A549 treated with Mapracorat at 1 μM for 4 hours (cell line): Measurements from ENCODE around the gene LTC4S. TPM values are rescaled to one million over a fixed set of nuclear protein-coding genes. Genes with fewer than 3 reads are reported as not detected.

Source experiments
- total RNA-seq: library from RNA; stranded (reverse); fragments of 200-300 nt; extraction: Qiagen RNA extraction; gene quantifications from 5 replicates; pipeline ENCODE4 v1.2.3, GENCODE V29; 2022

Gene LTC4S, protein sequence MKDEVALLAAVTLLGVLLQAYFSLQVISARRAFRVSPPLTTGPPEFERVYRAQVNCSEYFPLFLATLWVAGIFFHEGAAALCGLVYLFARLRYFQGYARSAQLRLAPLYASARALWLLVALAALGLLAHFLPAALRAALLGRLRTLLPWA
- total RNA-seq: 0.58 TPM in 2 of 5 replicates, not detected in the others

DNA sequence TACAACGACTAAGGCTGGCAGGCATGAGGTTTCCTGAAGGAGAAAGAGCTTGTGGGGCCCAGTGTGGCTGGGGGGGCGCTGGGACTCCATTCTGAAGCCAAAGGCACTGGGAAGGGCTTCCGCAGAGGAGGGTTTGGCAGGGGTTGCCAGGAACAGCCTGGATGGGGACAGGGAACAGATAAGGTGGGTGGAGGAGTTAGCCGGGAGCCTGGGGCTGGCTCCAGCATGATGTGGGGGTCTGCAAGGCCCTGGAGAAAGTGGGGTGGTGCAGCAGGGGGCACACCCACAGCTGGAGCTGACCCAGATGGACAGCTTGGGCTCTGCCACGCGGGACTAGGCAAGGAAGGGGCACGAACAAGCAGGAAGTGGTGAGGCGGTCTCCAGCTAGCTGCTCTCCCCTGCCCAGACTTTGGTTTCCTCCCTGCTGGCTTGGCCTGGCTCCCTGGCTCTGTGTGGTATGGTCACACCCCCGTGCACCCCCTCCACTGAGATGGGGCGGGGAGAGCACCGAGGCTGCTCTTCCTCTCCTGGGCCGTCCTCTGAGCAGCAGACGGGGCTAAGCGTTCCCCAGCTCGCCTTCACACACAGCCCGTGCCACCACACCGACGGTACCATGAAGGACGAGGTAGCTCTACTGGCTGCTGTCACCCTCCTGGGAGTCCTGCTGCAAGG is at the start of gene LTC4S:
LTC4S (plus strand) TSS at position 519 of the 672 bp plus-strand sequence; CDS start at position 614, 95 bp downstream.

DNA sequence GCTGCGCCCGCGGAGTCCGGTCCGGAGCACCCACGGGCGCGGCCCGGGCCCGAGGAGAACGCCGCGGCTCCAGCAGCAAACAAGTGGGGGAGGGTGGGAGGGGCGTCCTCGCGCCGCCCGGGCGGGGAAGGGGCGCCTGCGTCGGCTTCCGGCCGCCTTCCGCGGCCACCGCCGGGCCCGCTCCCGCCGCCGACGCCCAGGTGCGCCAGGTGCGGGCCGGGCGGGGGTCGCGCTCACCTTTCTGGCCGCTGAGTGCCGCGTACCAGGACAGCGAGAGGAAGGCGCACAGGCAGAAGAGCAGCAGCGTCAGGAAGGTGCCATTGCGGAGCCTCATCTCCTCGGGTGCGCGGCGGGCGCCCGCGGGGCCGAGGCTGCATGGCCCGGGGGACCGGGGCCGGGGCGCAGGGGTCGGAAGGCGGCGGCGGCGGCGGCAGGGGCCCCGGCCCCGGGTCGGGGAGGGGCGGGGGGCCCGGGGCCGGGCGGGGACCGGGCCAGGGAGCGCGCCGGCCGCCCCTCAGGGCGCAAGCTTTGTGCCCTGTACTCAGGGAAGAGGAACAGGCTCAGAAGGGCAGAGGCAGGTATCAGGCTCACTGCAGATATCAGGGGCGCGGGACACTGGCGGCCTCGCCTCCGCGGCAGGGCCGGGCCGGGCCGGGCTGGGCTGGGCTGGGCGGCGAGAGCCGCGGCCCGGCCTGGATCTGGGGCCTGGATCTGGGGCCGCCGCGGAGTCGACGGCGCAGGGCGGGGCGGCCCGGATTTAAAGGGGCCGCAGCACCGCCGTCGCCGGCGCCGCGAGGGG is 12.7 kb downstream of the LTC4S start, which contains the start of gene MGAT4B:
MGAT4B (minus strand) TSS at position 617 of the 799 bp plus-strand sequence; CDS start at position 334, 283 bp downstream.

DNA sequence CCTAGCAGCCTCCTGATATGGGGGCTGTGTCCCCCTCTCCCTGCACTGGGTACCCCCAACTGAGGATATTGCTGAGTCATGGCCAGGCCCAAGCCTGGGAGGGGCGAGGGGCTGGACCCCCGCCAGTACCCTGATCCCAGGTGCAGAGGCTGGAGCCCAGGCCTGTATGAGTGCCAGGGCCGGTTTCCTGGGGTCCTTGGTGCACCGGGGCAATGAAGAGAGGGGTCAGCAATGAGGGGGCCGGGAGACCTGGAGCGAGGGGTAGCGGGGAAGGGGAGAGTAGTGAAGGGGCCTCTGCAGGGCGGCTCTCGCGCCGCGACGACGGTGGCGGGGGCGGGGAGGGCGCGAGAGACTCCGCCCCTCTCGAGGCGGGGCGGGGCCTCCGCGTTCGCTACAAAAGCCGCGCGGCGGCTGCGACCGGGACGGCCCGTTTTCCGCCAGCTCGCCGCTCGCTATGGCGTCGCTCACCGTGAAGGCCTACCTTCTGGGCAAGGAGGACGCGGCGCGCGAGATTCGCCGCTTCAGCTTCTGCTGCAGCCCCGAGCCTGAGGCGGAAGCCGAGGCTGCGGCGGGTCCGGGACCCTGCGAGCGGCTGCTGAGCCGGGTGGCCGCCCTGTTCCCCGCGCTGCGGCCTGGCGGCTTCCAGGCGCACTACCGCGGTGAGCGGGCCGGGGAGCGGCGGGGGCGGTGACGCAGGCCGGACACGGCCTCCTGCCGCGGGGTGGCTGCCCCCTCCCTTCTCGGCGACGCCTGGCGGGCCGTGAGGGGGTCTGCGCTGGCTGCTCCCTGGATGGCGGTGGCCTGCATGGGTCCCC is 26.9 kb downstream of the LTC4S start, which contains the start of gene SQSTM1:
SQSTM1 (plus strand) TSS at position 423 of the 815 bp plus-strand sequence; CDS start at position 455, 32 bp downstream.

Other genes starting within 250 kb of the LTC4S start
- gene RUFY1, start 243.4 kb upstream of the LTC4S start, total RNA-seq: 26.1 to 28.8 TPM (median 27.1 TPM) in 5 replicates
- 442 to 562 TPM (median 471 TPM) in 5 replicates for gene HNRNPH1, start 170.3 kb upstream of the LTC4S start, total RNA-seq
- not detected in 5 replicates for gene CBY3, start 113.0 kb upstream of the LTC4S start, total RNA-seq
- gene CANX, start 95.0 kb upstream of the LTC4S start, total RNA-seq: 313 to 390 TPM (median 351 TPM) in 5 replicates
- 14.5 to 20.9 TPM (median 18.6 TPM) in 5 replicates for gene MAML1, start 61.2 kb upstream of the LTC4S start, total RNA-seq
- 195 to 232 TPM (median 214 TPM) in 5 replicates for gene MGAT4B, start 12.9 kb downstream of the LTC4S start, total RNA-seq
- 865 to 1,353 TPM (median 893 TPM) in 5 replicates for gene SQSTM1, start 26.9 kb downstream of the LTC4S start, total RNA-seq
- 15.2 to 24.7 TPM (median 18.7 TPM) in 5 replicates for gene MRNIP, start 64.8 kb downstream of the LTC4S start, total RNA-seq
- gene TBC1D9B, start 113.9 kb downstream of the LTC4S start, total RNA-seq: 51.7 to 70.2 TPM (median 63.9 TPM) in 5 replicates